ENCODE measurements around the gene RAB4B.

DNA sequence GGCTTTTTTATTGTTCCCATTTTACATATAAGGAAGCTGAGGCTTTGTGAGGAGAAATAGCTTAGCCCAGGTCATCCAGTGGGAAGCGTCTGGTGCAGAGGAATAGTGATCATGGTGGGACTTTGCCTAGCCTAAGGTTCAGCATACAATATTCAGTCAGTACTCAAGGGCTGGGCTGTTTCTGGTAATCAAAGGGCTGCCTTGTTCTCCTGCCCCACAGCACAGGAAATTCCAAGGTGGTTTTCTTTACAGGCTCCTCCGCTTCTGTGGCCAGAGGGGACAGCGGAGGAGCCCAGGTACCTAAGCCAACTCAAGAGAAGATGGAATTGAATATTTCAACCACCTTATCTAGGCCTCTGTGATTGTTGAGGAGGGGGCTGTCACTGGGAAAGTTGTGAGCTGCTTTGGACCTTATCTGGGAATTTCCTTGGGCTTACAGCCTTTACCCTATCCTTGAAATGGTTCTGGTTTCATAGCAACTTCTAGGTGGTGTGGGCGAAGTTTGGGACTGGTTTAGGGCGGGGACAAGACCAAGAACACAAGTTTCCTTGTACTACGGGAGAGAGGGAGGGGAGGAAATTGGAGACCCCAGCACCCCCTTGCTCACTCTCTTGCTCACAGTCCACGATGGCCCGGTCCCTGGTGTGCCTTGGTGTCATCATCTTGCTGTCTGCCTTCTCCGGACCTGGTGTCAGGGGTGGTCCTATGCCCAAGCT is 3.0 kb upstream of the RAB4B start, which contains the start of gene MIA:
- TF ChIP-seq, protein P1, sequence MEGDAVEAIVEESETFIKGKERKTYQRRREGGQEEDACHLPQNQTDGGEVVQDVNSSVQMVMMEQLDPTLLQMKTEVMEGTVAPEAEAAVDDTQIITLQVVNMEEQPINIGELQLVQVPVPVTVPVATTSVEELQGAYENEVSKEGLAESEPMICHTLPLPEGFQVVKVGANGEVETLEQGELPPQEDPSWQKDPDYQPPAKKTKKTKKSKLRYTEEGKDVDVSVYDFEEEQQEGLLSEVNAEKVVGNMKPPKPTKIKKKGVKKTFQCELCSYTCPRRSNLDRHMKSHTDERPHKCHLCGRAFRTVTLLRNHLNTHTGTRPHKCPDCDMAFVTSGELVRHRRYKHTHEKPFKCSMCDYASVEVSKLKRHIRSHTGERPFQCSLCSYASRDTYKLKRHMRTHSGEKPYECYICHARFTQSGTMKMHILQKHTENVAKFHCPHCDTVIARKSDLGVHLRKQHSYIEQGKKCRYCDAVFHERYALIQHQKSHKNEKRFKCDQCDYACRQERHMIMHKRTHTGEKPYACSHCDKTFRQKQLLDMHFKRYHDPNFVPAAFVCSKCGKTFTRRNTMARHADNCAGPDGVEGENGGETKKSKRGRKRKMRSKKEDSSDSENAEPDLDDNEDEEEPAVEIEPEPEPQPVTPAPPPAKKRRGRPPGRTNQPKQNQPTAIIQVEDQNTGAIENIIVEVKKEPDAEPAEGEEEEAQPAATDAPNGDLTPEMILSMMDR (conservative IDR thresholded peaks at IDR 0.05; ENCODE audit: low read depth, low read length), result no peak
- TF ChIP-seq EZH2 (IDR thresholded peaks at IDR 0.05; ENCODE audit: borderline replicate concordance, low read depth, low read length, poor library complexity, severe bottlenecking), result no peak
